ENCODE data around the gene CDKN2A.
"Not testable (repeated sequence)": the region's sequence is repeated elsewhere in the genome, so short reads cannot be mapped to it uniquely, and the experiment has no call there.

CDKN2A gene

DNA sequence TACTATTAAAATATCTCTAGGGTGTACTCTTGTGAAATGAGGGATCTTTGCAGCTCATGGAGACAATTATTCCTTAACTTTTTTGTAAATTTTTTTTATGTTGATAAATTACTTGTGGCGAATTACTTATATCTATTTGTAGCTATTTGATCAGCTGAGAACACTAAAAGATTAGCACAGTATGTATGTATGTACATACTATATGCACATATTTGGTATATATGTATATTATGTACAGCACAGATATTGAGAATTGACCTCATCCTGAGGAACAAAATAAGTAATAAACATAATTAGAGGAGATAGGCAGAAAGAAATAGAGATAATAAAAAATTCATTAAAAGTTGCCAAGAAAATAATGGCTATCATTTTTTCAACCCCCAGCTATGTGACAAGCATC, 11.8 kb downstream of the CDKN2A start:
- DNase-seq (ENCODE audit: low read depth in 2 of 2): no peak

DNA sequence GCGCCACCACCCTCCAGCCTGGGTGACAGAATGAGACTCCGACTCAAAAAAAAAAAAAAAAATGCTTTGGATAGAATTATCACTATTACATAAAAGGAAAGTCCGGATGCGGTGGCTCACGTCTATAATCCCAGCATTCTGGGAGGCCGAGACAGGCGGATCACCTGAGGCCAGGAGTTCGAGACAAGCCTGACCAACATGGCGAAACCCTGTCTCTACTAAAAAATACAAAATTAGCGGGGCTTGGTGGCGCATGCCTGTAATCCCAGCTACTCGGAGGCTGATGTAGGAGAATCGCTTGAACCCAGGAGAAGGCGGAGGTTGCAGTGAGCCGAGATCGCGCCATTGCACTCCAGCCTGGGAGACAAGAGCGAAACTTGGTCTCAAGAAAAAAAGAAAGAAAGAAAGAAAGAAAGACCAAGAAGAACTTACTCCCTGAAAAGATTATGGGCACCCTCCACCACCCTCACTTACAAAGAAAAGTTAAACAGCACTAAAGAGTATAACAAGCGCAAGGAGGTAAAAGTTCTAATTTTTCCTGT, 17.8 kb downstream of the CDKN2A start:
- no peak for DNase-seq (ENCODE audit: low read depth in 2 of 2)

DNA sequence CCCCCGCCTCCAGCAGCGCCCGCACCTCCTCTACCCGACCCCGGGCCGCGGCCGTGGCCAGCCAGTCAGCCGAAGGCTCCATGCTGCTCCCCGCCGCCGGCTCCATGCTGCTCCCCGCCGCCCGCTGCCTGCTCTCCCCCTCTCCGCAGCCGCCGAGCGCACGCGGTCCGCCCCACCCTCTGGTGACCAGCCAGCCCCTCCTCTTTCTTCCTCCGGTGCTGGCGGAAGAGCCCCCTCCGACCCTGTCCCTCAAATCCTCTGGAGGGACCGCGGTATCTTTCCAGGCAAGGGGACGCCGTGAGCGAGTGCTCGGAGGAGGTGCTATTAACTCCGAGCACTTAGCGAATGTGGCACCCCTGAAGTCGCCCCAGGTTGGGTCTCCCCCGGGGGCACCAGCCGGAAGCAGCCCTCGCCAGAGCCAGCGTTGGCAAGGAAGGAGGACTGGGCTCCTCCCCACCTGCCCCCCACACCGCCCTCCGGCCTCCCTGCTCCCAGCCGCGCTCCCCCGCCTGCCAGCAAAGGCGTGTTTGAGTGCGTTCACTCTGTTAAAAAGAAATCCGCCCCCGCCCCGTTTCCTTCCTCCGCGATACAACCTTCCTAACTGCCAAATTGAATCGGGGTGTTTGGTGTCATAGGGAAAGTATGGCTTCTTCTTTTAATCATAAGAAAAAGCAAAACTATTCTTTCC, 19.3 kb downstream of the CDKN2A start:
- peak in 1 of 2 donors; percentile 45 for DNase-seq (ENCODE audit: low read depth in 2 of 2)

DNA sequence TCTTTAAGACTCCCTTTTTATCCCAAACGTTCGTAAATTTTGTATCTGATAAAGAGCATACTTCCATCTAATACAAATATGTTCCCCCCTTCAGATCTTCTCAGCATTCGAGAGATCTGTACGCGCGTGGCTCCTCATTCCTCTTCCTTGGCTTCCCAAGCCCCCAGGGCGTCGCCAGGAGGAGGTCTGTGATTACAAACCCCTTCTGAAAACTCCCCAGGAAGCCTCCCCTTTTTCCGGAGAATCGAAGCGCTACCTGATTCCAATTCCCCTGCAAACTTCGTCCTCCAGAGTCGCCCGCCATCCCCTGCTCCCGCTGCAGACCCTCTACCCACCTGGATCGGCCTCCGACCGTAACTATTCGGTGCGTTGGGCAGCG, 19.9 kb downstream of the CDKN2A start:
- DNase-seq (ENCODE audit: low read depth in 2 of 2): no peak

DNA sequence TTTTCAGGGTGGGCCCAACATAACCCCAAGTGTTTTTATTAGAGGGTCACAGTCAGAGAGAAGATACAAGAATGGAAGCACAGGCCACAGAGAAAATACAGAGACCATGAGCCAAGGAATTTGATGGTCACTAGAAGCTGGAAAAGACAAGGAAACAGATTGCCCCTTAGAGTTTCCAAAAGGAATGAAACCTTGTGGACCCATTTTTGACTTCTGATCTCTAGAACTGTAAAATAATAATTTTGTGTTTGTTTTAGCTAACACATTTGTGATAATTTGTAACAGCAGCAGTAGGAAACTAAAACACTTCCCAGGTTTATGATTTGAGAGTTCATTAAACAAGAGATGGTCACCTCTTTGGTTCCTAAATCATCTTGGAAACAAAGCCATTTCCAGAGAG, 21.8 kb downstream of the CDKN2A start:
- DNase-seq (ENCODE audit: low read depth in 2 of 2): no peak

DNA sequence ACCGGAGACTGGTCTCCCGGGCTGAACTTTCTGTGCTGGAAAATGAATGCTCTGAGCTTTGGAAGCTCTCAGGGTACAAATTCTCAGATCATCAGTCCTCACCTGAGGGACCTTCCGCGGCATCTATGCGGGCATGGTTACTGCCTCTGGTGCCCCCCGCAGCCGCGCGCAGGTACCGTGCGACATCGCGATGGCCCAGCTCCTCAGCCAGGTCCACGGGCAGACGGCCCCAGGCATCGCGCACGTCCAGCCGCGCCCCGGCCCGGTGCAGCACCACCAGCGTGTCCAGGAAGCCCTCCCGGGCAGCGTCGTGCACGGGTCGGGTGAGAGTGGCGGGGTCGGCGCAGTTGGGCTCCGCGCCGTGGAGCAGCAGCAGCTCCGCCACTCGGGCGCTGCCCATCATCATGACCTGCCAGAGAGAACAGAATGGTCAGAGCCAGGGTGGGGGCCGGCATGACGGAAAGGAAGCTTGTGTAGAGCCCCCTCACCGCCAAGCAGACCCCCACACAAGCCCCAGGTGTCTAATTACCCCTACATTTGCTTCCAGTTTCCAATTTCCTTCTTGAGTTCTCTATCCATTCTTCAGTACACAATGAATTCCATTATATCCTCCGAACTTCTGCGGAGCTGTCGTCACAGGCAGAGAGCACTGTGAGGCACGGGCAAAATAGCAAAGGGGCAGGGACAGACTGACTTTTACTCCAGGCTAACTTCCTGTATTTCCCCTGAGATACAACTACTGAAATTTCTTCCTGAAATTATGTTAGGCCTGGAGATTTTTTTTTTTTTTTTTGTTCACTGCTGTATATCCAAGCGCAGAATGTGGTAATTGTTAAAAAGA, 23.2 kb downstream of the CDKN2A start:
- DNase-seq (ENCODE audit: low read depth in 2 of 2): no peak

DNA sequence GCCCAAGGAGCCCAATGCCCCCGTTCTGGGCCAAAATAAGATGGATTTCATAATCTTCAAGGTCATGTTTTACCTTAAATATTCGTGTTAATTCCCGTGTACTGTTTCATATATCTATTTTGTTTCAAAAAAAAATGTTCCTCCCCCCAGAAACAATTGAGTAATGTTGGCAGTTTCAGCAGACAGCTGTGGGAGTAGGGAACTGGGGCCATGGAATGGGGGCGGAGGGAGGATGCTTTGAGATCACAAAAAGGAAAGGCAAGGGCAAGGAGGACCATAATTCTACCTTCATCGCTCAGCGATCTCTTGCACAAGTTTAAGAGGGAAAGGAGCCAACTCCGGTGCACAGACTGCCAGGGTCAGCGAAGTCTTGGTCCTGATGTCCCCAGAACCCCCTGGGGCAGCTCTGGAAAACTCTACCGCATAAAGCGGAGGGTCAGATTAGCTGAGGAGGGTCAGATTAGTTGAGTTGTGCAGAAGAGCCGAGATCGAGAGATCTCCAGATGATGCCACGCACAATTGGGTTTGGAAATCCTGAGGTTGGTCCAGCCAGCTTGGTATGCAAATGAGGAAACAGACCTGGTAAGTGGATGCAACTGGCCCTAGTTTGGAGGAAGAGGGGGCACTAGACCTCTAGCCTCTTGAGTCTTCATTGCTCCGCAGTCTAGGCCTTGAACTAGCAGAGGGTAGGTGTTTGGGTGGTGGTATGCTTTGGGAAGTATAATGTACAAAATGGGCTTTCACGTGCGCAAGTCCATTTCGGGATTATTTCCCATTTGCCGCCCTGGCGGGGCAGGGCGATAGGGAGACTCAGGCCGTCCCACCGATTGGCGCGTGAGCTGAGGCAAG, 24.0 kb downstream of the CDKN2A start:
- DNase-seq (ENCODE audit: low read depth in 2 of 2): no peak

DNA sequence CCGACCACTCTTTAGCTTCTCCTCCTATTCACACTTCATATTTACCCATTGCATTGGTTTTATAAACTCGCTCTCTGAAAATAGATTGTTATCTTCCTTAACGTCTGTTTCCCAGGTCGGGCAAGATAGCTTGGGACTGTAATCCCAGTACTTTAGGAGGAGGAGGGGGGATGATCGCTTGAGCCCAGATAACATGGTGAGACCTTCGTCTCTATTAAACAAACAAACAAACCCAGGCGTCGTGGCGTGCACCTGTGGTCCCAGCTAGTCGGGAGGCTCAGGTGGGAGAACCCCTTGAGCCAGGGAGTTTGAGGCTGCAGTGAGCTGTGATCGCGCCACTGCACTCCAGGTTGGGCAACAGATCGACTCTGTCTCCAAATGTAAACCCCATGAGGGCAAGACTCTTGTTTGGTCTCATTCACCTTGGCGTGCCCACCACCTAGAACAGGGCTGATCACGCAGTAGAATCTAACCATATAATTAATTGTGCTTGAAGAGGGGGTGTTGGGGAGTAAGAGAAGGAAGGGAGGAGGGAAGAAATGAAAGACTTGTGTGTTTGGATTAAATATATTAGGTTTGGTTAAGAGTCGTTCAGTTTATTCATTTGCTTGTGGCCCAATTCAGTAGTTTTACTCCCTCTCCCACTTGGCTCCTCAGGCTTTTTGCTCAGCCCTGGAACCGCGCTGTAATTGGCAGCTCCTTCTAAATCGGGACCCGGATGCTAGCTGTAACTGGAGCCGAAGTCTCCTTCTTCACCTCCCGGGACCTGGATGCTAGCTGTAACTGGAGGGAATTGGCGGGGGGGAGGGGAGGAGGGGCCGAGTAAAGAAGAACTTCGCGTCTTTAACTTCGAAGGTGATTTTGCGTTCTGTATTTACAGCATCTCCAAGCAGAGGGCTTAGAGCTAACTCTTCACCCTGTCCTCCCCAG, 24.9 kb downstream of the CDKN2A start:
- DNase-seq (ENCODE audit: low read depth in 2 of 2): no peak

DNA sequence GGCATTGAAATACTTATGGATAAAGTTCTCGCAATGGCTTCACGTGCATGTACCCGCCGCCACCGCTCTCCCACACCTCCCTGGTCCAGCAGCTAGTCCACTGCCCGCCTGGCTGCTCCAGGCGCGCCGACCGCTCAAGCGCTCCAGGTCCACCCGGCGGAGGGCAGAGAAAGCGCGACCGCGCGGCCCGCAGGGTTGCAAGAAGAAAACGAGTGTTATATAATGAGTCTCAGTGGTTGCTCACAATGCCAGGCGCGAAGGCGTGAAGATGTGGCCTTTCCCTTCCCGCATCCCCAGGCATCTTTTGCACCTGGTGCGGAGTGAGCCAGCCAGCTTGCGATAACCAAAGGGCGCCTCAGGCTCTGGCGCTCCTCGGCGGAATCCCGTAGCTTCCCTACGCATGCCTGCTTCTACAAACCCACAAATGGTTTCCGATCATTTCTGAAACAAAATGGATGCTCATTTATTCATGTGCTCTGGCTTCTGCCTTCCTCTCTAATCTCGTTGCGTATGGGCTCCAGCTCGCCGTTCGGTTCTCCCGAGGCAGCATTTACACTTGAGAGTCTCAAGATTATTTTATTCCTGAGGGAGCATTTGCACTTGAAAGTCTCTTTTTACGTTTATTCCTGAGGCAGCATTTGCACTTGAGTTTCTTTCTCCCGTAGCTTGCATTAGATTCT, 25.7 kb downstream of the CDKN2A start:
- no peak for DNase-seq (ENCODE audit: low read depth in 2 of 2)

DNA sequence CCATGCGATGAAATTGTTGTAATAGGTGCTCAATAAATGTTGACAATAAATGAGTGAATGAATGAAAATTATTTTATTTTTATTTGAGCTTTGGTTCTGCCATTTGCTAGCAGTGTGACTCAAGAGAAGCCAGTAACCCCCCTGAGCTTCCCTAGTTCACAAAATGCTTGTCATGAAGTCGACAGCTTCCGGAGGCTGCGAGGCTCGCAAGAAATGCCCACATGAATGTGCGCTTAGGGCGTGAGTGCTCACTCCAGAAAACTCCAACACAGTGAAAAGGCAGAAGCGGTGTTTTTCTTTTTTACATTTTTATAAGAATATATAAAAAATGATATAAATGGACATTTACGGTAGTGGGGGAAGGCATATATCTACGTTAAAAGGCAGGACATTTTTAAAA, 26.5 kb downstream of the CDKN2A start:
- DNase-seq (ENCODE audit: low read depth in 2 of 2): no peak

DNA sequence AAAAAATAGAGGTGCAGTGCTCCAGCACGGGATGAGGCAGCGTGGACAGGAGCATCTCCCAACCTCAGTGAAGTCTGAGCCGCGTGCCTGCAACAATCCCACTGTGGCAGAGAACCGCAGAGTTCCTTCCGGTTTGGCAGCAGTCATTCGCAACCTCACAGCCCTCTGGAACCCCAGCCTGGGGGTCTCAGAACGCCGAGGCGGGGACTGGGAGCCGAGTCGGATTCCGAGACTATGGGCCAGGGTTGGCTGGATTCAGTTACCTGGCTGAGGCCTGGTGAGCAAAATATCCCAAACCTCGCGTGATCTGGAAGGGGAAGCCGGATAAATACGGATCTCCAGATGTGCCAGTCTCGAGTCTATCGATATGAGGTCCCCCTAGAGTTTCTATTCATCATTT, 27.0 kb downstream of the CDKN2A start:
- DNase-seq (ENCODE audit: low read depth in 2 of 2): no peak

DNA sequence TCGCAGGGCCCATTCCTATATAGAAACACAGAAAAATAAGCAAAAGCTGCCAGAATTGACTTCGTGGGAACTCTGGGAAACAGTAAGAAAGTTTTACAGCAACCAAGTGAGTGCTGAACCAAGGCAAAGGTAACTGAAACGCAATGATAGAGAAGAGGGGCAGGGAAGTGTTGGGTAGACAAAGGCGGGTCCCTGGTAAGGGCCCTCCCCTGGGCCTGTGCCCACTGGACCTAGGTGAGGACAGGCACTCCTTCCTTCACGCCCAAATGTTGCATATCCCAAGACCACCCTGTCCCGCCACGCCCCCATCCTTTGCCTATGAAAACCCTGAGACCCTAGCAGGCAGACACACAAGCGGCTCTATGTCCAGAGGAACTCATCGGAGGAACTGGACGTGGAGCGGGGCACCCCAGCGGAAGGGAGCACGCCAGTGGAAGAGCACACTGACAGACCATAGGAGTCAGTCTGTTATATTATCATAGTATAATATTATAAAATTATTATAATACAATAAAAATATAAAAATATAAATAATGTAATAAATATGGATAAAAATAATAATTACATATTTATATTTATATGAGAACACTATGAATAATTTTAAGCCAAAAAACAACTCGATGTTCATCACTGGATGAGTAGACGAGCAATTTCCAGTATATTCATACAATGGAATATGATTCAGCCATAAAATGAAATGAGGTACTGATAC, 27.9 kb downstream of the CDKN2A start:
- DNase-seq (ENCODE audit: low read depth in 2 of 2): no peak

DNA sequence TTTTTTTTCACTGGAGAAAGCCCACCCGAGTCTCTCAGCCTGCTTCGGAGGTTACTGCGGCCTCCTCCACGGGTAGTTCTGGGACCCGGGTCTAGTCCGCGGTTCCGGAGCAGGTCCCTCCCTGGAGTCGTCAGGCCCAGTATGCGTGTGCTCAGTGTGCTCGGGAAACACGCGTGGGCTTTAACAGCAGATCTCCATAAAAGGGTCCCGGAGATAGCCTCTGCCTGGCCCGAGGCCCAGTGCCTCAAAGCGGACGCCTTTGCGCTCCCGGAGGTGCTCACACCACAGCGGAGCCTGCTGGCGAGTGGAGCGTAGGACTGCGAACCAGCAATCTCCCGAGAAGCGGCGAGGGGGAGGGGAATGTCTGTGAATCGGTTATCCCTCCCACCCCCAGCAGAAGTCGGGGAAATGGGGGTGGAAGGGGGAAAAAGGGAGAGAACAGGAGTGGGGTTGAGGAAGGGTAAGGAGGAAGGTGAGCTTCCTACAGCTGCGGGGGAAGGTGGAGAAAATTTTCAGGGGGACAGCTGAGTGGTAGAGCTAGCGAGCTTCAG, 28.7 kb downstream of the CDKN2A start:
- DNase-seq (ENCODE audit: low read depth in 2 of 2): no peak

DNA sequence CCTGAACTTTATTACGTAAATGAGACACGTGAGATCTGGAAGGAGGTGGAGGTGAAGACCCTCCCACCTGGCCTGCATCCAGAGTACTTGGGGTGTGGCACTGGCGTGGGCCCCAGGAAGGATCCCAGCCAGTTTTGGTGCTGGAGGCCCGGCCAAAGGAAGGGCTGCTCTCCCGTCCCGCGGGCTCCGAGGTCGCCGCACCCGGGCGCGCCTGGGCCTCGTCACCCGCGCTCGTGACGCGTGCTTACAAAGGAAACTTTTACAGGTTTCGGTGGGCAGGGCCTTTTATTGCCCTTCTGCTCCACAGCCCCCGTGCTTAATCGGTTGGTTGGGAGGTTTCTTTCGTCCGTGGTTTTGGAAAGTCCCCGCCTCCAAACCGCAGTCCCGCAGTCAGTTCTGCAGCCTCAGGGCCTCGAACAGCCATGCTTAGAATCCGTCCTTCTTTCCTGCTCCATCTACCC, 29.2 kb downstream of the CDKN2A start:
- DNase-seq (ENCODE audit: low read depth in 2 of 2): peak in 1 of 2 donors; percentile 32

DNA sequence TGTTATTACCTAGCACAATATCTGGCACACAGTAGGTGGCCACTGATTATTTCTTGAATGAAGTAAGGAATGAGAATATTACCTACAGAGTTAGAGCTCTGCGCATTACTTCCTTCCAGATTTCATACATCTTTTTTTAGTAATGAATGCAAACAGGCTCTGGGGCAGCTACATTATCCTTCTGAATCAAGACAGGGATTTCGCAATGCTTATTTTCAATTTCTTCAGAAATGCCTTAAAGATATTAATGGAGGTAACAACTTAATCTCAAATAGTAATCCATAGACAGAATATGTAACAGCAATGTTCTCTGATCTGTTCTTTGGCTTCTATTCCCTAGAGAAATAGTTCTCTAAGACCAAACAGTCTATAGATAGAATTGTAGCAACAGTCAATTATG, 32.6 kb downstream of the CDKN2A start:
- DNase-seq (ENCODE audit: low read depth in 2 of 2): no peak

DNA sequence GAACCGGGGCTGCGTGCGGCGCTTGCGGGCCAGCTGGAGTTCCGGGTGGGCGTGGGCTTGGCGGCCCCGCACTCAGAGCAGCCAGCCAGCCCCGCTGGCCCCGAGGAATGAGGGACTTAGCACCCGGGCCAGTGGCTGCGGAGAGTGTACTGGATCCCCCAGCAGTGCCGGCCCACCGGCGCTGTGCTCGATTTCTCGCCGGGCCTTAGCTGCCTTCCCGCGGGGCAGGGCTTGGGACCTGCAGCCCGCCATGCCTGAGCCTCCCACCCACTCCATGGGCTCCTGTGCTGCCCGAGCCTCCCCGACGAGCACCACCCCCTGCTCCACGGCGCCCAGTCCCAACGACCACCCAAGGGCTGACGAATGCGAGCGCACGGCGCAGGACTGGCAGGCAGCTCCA, 34.9 kb downstream of the CDKN2A start:
- DNase-seq (ENCODE audit: low read depth in 2 of 2): not testable (repeated sequence)

DNA sequence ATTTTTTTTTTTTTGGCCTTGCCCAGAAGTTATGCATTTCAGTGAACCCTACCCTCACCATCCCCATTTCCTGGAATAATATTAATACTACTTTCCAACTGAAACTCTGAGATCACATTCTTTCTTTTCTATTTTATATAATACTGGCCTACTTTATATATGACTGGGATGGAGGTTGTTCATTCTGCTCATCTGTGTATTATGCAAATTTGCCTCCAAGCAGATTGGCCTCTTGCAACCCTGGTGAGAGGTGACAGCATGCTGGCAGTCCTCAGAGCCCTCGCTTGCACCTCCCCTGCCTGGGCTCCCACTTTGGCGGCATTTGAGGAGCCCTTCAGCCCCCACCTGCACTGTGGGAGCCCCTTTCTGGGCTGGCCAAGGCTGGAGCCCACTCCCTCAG, 35.4 kb downstream of the CDKN2A start:
- no peak for DNase-seq (ENCODE audit: low read depth in 2 of 2)

DNA sequence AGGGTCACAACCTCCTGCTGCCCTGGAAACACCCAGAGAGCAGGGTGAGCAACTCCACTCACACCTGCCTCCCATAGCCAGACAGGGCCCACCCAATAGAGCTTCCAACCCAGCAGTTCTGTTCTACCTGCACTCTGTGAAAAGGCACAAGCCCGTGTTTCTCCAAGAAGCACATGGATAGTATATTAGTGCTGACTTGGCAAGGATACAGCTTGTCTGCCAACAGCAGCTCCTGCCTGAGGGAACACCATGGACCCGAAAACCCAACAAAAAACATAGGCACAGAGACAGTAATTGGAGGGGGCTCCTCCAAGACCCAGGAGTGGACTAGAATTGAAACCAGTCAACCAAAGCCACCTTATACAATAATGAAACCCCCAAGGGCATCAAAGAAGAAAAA, 48.6 kb downstream of the CDKN2A start:
- DNase-seq (ENCODE audit: low read depth in 2 of 2): no peak

DNA sequence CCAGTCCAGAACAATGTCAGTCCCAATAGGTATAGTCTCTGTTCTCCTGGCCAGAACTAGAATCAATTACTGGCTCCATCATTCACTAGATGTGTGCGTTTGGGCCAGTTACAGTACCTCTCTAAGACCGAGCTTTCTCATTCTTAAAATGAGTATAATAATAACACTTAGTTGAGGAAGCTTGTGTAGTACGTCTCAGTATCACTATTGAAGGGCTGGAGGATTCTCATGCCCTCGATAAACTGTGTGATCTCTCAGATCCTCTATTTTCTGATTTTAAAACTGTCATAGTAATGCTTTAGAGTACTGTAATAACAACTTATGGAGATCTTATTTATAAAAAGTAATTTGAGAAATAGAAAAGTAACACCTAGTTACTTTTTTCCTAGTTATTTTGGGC, 50.7 kb downstream of the CDKN2A start:
- no peak for DNase-seq (ENCODE audit: low read depth in 2 of 2)

Measured in activated CD4-positive, alpha-beta T cell treated with anti-CD3 and anti-CD28 coated beads for 24 hours (primary cell).